Measurements from ENCODE around the gene MS4A15. TPM values are rescaled to one million over a fixed set of nuclear protein-coding genes. Genes with fewer than 3 reads are reported as not detected.

MS4A15 gene
- total RNA-seq, 1 donor from 2014 or later = 147 TPM

- peak; percentile 27 for DNase-seq
- intact Hi-C loops (cut with DNase I) = no loop called here
- no peaks in the 10 kb centered on the region for H3K4me1 ChIP-seq
- no peak within 1 kb of the TSS for H3K27ac ChIP-seq
- H3K27me3 ChIP-seq = no peaks in the 10 kb centered on the region
- no peak for TF ChIP-seq CTCF (IDR thresholded peaks at IDR 0.05)
- ATAC-seq = no peak
- no peaks in the 10 kb centered on the region for H3K36me3 ChIP-seq
- no peak within 1 kb of the TSS for H3K4me3 ChIP-seq
- no peaks in the 10 kb centered on the region for H3K9me3 ChIP-seq
Observed at GRCh38 chr11:60785136-60785535, 28.5 kb downstream of the MS4A15 start, which contains the start of gene MS4A10. Gene MS4A10, plus strand, starts transcription at chr11:60785333. Its CDS starts 5,003 bp downstream, at chr11:60790336.

GRCh38 chr11:60785806-60786361 is 29.2 kb downstream of the MS4A15 start:
- DNase-seq (peak; percentile 35), ATAC-seq (no peak)
- Histone ChIP-seq H3K27me3 (no peaks in the 10 kb centered on the region), H3K36me3 (no peaks in the 10 kb centered on the region), H3K27ac (no peak overlapping the region), H3K4me3 (no peak overlapping the region), H3K9me3 (no peaks in the 10 kb centered on the region), H3K4me1 (no peaks in the 10 kb centered on the region)
- intact Hi-C loops (cut with DNase I) = no loop called here
- TF ChIP-seq CTCF (IDR thresholded peaks at IDR 0.05) = no peak

- intact Hi-C loops (cut with DNase I) = no loop called here
- Histone ChIP-seq H3K4me1 (no peaks in the 10 kb centered on the region), H3K27me3 (no peaks in the 10 kb centered on the region), H3K27ac (no peak overlapping the region), H3K4me3 (no peak overlapping the region), H3K36me3 (no peaks in the 10 kb centered on the region), H3K9me3 (no peaks in the 10 kb centered on the region)
- no peak for TF ChIP-seq CTCF (IDR thresholded peaks at IDR 0.05)
- DNase-seq (no peak), ATAC-seq (peak; percentile 38)
Observed at GRCh38 chr11:60786811-60787567, 30.3 kb downstream of the MS4A15 start.

GRCh38 chr11:60788401-60789125 is 31.9 kb downstream of the MS4A15 start:
- Histone ChIP-seq H3K4me1 (no peaks in the 10 kb centered on the region), H3K27ac (no peak overlapping the region), H3K27me3 (no peaks in the 10 kb centered on the region), H3K9me3 (no peaks in the 10 kb centered on the region), H3K36me3 (no peaks in the 10 kb centered on the region), H3K4me3 (no peak overlapping the region)
- TF ChIP-seq CTCF (IDR thresholded peaks at IDR 0.05) = no peak
- no peak for DNase-seq
- ATAC-seq = no peak
- intact Hi-C loops (cut with DNase I) = no loop called here

- Histone ChIP-seq H3K27me3 (no peaks in the 10 kb centered on the region), H3K36me3 (no peaks in the 10 kb centered on the region), H3K27ac (no peak overlapping the region), H3K4me3 (no peak overlapping the region), H3K4me1 (no peaks in the 10 kb centered on the region), H3K9me3 (no peaks in the 10 kb centered on the region)
- no peak for TF ChIP-seq CTCF (IDR thresholded peaks at IDR 0.05)
- DNase-seq = no peak
- ATAC-seq = no peak
- intact Hi-C loops (cut with DNase I) = no loop called here
Observed at GRCh38 chr11:60790726-60791125, 34.1 kb downstream of the MS4A15 start.
